Motor neuron (in vitro differentiated cells): ENCODE data around the gene ZNF821. TPM values are rescaled to one million over a fixed set of nuclear protein-coding genes. Genes with fewer than 3 reads are reported as not detected.

Experiments
- ATAC-seq, 8 experiments: fragments of 200-7000 bp; cut with Tn5 transposase; replicated peaks in 6 of 8; 2 replicates each; pipeline ENCODE4 v1.8.0; 2021; ENCODE audit warnings: mild to moderate bottlenecking in 8 of 8, moderate library complexity in 8 of 8
- H3K27ac ChIP-seq, 2 donors: fragments of 250-450 bp; sonication (Bioruptor Pico); 2 replicates each; pipeline ENCODE4 v1.9.0; 2021; ENCODE audit warnings: antibody characterized with exemption in 2 of 2, mild to moderate bottlenecking in 2 of 2, moderate library complexity in 1 of 2
- H3K4me1 ChIP-seq, 2 donors: fragments of 250-450 bp; sonication (Bioruptor Pico); replicated peaks in 1 of 2; 2 replicates each; pipeline ENCODE4 v1.6.1; 2021; ENCODE audit warnings: antibody characterized with exemption in 2 of 2, mild to moderate bottlenecking in 2 of 2, moderate library complexity in 1 of 2
- H3K4me3 ChIP-seq, 5 donors: fragments of 250-450 bp; sonication (Bioruptor Pico); 2 replicates each; pipeline ENCODE4 v1.9.0; 2021; ENCODE audit warnings: antibody characterized with exemption in 5 of 5, mild to moderate bottlenecking in 5 of 5, moderate library complexity in 4 of 5
- WGBS, 10 experiments: fragments of 450-650 bp; shearing (Covaris generic); methylation state at CpG; one replicate each; pipeline ENCODE4 v1.0.0; 2022; 5-methylcytosine and 5-hydroxymethylcytosine counted together
- in situ Hi-C, 9 experiments: fragments of 400-800 bp; cut with MboI; loops; one replicate each; pipeline ENCODE4 v1.15.0; 2021; ENCODE audit warnings: low sequenced_read_pairs in 9 of 9, low pct_unique_long_range_greater_than_20kb in 2 of 9; ENCODE audit not compliant: unreplicated experiment in 9 of 9
- total RNA-seq, 8 experiments: library from RNA; unstranded; fragments of 300-600 nt; gene quantifications; 2 replicates each; pipeline versions ENCODE4 v1.2.3 to v1.2.4, GENCODE V29; 2022

ZNF821 gene
- total RNA-seq, result 10 to 100 TPM in 5 of 8 experiments, 1 to 10 TPM in 3; 3.2 to 28.6 (median 20.7) TPM

- ATAC-seq, result peak; percentile 69 to 93 (median 90)
- Histone ChIP-seq H3K27ac (peak within 1 kb of the TSS; percentile 96), H3K4me3 (peak within 1 kb of the TSS; percentile 75 to 99 (median 99)), H3K4me1 (peaks cover 0 to 3% of the 10 kb centered on the region in 2 donors)
- 0 to 2% (median 0%) methylated on average over 3 to 7 of the region's 85 CpGs; no CpG with 5 or more reads in 7 of the 10 experiments for WGBS, 10 experiments
- in situ Hi-C loops, result no loop called here
These were observed at the start of gene ZNF821 for GRCh38 chr16:71883849-71884638. Gene ZNF821 (minus strand): TSS chr16:71884182. CDS start chr16:71879946, 4,236 bp downstream.

GRCh38 chr16:71933017-71933416, 49.0 kb upstream of the ZNF821 start:
- no peak overlapping the region for H3K27ac ChIP-seq
- 75 to 100% (median 100%) methylated on average over 1 of the region's 1 CpG; no CpG with 5 or more reads in 5 of the 10 experiments for WGBS, 10 experiments
- ATAC-seq, result no peak
- peaks cover 0 to 5% of the 10 kb centered on the region in 2 donors for H3K4me1 ChIP-seq
- in situ Hi-C loops, result no loop called here
- H3K4me3 ChIP-seq, result no peak overlapping the region

- H3K4me3 ChIP-seq, result no peak overlapping the region
- peaks cover 0 to 5% of the 10 kb centered on the region in 2 donors for H3K4me1 ChIP-seq
- ATAC-seq, result no peak
- in situ Hi-C loops, result no loop called here
- 73 to 96% (median 90%) methylated on average over 2 to 5 of the region's 6 CpGs; no CpG with 5 or more reads in 3 of the 10 experiments for WGBS, 10 experiments
- H3K27ac ChIP-seq, result no peak overlapping the region
These were observed 47.6 kb upstream of the ZNF821 start for GRCh38 chr16:71931599-71931998.

- in situ Hi-C loops, result no loop called here
- peaks cover 0 to 5% of the 10 kb centered on the region in 2 donors for H3K4me1 ChIP-seq
- no peak overlapping the region for H3K4me3 ChIP-seq
- WGBS, 10 experiments, result 67 to 100% (median 90%) methylated on average over 1 to 2 of the region's 2 CpGs; no CpG with 5 or more reads in 2 of the 10 experiments
- ATAC-seq, result no peak
- no peak overlapping the region for H3K27ac ChIP-seq
These were observed 47.0 kb upstream of the ZNF821 start for GRCh38 chr16:71931001-71931400.

GRCh38 chr16:71930013-71930563, 46.1 kb upstream of the ZNF821 start:
- 84 to 100% (median 95%) methylated on average over 1 to 5 of the region's 5 CpGs for WGBS, 10 experiments
- Histone ChIP-seq H3K27ac (no peak overlapping the region), H3K4me1 (peaks cover 0 to 5% of the 10 kb centered on the region in 2 donors), H3K4me3 (no peak overlapping the region)
- in situ Hi-C loops, result no loop called here
- no peak for ATAC-seq

- in situ Hi-C loops, result no loop called here
- Histone ChIP-seq H3K4me3 (no peak overlapping the region), H3K27ac (no peak overlapping the region), H3K4me1 (peaks cover 0 to 4% of the 10 kb centered on the region in 2 donors)
- WGBS, 10 experiments, result 0 to 100% (median 44%) methylated on average over 1 to 3 of the region's 3 CpGs; no CpG with 5 or more reads in 4 of the 10 experiments
- ATAC-seq, result peak in 4 of 8 experiments; percentile 46 to 77 (median 56)
These were observed 45.1 kb upstream of the ZNF821 start for GRCh38 chr16:71929048-71929447.

GRCh38 chr16:71927787-71928186, 43.8 kb upstream of the ZNF821 start:
- no peak for ATAC-seq
- H3K4me1 ChIP-seq, result no peaks in the 10 kb centered on the region
- H3K4me3 ChIP-seq, result no peak overlapping the region
- in situ Hi-C loops, result no loop called here
- no peak overlapping the region for H3K27ac ChIP-seq
- WGBS, 10 experiments, result 39 to 100% (median 82%) methylated on average over 1 to 5 of the region's 5 CpGs; no CpG with 5 or more reads in 4 of the 10 experiments

- WGBS, 10 experiments, result 20 to 92% (median 50%) methylated on average over 1 to 3 of the region's 3 CpGs; no CpG with 5 or more reads in 3 of the 10 experiments
- in situ Hi-C loops, result no loop called here
- Histone ChIP-seq H3K4me1 (no peaks in the 10 kb centered on the region), H3K4me3 (no peak overlapping the region), H3K27ac (no peak overlapping the region)
- peak in 4 of 8 experiments; percentile 11 to 60 (median 36) for ATAC-seq
These were observed 43.4 kb upstream of the ZNF821 start for GRCh38 chr16:71927383-71927782.

GRCh38 chr16:71924710-71925109, 40.7 kb upstream of the ZNF821 start:
- ATAC-seq, result no peak
- no CpG with 5 or more reads among the region's 2 CpGs for WGBS, 10 experiments
- Histone ChIP-seq H3K4me3 (no peak overlapping the region), H3K27ac (no peak overlapping the region), H3K4me1 (no peaks in the 10 kb centered on the region)
- in situ Hi-C loops, result no loop called here

GRCh38 chr16:71923941-71924690, 40.1 kb upstream of the ZNF821 start:
- Histone ChIP-seq H3K4me1 (no peaks in the 10 kb centered on the region), H3K4me3 (no peak overlapping the region), H3K27ac (no peak overlapping the region)
- ATAC-seq, result no peak
- in situ Hi-C loops, result no loop called here
- WGBS, 10 experiments, result 79 to 100% (median 95%) methylated on average over 3 to 10 of the region's 10 CpGs; no CpG with 5 or more reads in 1 of the 10 experiments

GRCh38 chr16:71920658-71921057, 36.7 kb upstream of the ZNF821 start:
- no peak overlapping the region for H3K4me3 ChIP-seq
- H3K27ac ChIP-seq, result no peak overlapping the region
- no peak for ATAC-seq
- H3K4me1 ChIP-seq, result no peaks in the 10 kb centered on the region
- in situ Hi-C loops, result no loop called here
- WGBS, 10 experiments, result 67 to 100% (median 100%) methylated on average over 1 to 2 of the region's 2 CpGs; no CpG with 5 or more reads in 3 of the 10 experiments

GRCh38 chr16:71919035-71919434, 35.1 kb upstream of the ZNF821 start:
- Histone ChIP-seq H3K4me3 (no peak overlapping the region), H3K4me1 (no peaks in the 10 kb centered on the region), H3K27ac (no peak overlapping the region)
- ATAC-seq, result no peak
- in situ Hi-C loops, result no loop called here
- WGBS, 10 experiments, result 65 to 100% (median 89%) methylated on average over 1 to 3 of the region's 3 CpGs; no CpG with 5 or more reads in 1 of the 10 experiments

- Histone ChIP-seq H3K4me1 (no peaks in the 10 kb centered on the region), H3K27ac (no peak overlapping the region), H3K4me3 (no peak overlapping the region)
- WGBS, 10 experiments, result 3 to 100% (median 91%) methylated on average over 1 to 6 of the region's 6 CpGs; no CpG with 5 or more reads in 1 of the 10 experiments
- in situ Hi-C loops, result no loop called here
- no peak for ATAC-seq
These were observed 33.9 kb upstream of the ZNF821 start for GRCh38 chr16:71917900-71918299.
